Activated naive CD4-positive, alpha-beta T cell treated with anti-CD3 and anti-CD28 coated beads, Interleukin-2, amount 10 ng/mL, durations not matched to agents 7 days and 5 days (primary cell): Measurements from ENCODE around the gene CDH13.

ENCODE experiments used
- CTCF ChIA-PET: fragments of 350-600 bp; sonication (Branson Sonifier 250); formaldehyde crosslinking; loops from one replicate; lab custom pipeline; 2021; ENCODE audit warnings: antibody characterized with exemption; lab: Charles Lee
- DNase-seq: peaks from one replicate; pipeline ENCODE4 v3.0.0-alpha.2; 2020
- H3K27ac Mint-ChIP-seq: one replicate; pipeline ENCODE4 v1.8.0; 2021; ENCODE audit warnings: mild to moderate bottlenecking, moderate library complexity, mixed read lengths
- H3K27me3 Mint-ChIP-seq: one replicate; pipeline ENCODE4 v1.8.0; 2021; ENCODE audit warnings: mild to moderate bottlenecking, mixed read lengths
- H3K36me3 Mint-ChIP-seq: one replicate; pipeline ENCODE4 v1.8.0; 2021; ENCODE audit warnings: mixed read lengths
- H3K4me1 Mint-ChIP-seq: one replicate; pipeline ENCODE4 v1.8.0; 2021; ENCODE audit warnings: mixed read lengths
- H3K4me3 Mint-ChIP-seq: one replicate; pipeline ENCODE4 v1.8.0; 2021; ENCODE audit warnings: mild to moderate bottlenecking, moderate library complexity, mixed read lengths
- H3K9me3 Mint-ChIP-seq: one replicate; pipeline ENCODE4 v1.8.0; 2021; ENCODE audit warnings: mixed read lengths

Gene CDH13

GRCh38 chr16:82874271-82874670 lies 247.5 kb downstream of the CDH13 start:
- H3K36me3 Mint-ChIP-seq: no peaks in the 10 kb centered on the region
- H3K4me3 Mint-ChIP-seq: no peak overlapping the region
- H3K4me1 Mint-ChIP-seq: no peaks in the 10 kb centered on the region
- no peaks in the 10 kb centered on the region for H3K27me3 Mint-ChIP-seq
- DNase-seq: no peak
- CTCF ChIA-PET: no interaction called here
- H3K9me3 Mint-ChIP-seq: no peaks in the 10 kb centered on the region
- no peak overlapping the region for H3K27ac Mint-ChIP-seq

GRCh38 chr16:82874672-82875071 lies 247.9 kb downstream of the CDH13 start:
- Mint-ChIP-seq H3K4me1 (no peaks in the 10 kb centered on the region), H3K27ac (no peak overlapping the region), H3K36me3 (no peaks in the 10 kb centered on the region), H3K4me3 (no peak overlapping the region), H3K9me3 (no peaks in the 10 kb centered on the region), H3K27me3 (no peaks in the 10 kb centered on the region)
- no peak for DNase-seq
- CTCF ChIA-PET: no interaction called here

GRCh38 chr16:82876951-82877350 lies 250.2 kb downstream of the CDH13 start:
- no peaks in the 10 kb centered on the region for H3K27me3 Mint-ChIP-seq
- no peaks in the 10 kb centered on the region for H3K4me1 Mint-ChIP-seq
- DNase-seq: no peak
- no peaks in the 10 kb centered on the region for H3K36me3 Mint-ChIP-seq
- no peak overlapping the region for H3K4me3 Mint-ChIP-seq
- H3K27ac Mint-ChIP-seq: no peak overlapping the region
- CTCF ChIA-PET: no interaction called here
- no peaks in the 10 kb centered on the region for H3K9me3 Mint-ChIP-seq

GRCh38 chr16:82878466-82878865 lies 251.7 kb downstream of the CDH13 start:
- Mint-ChIP-seq H3K9me3 (no peaks in the 10 kb centered on the region), H3K27me3 (no peaks in the 10 kb centered on the region), H3K4me1 (no peaks in the 10 kb centered on the region), H3K4me3 (no peak overlapping the region), H3K36me3 (no peaks in the 10 kb centered on the region), H3K27ac (no peak overlapping the region)
- no peak for DNase-seq
- CTCF ChIA-PET: no interaction called here

- no peak for DNase-seq
- Mint-ChIP-seq H3K36me3 (no peaks in the 10 kb centered on the region), H3K9me3 (no peaks in the 10 kb centered on the region), H3K4me1 (no peaks in the 10 kb centered on the region), H3K27ac (no peak overlapping the region), H3K27me3 (no peaks in the 10 kb centered on the region), H3K4me3 (no peak overlapping the region)
- CTCF ChIA-PET: no interaction called here
Observed at GRCh38 chr16:82880346-82880745, 253.6 kb downstream of the CDH13 start.

- no peak overlapping the region for H3K4me3 Mint-ChIP-seq
- no peak overlapping the region for H3K27ac Mint-ChIP-seq
- CTCF ChIA-PET: no interaction called here
- no peaks in the 10 kb centered on the region for H3K36me3 Mint-ChIP-seq
- no peaks in the 10 kb centered on the region for H3K27me3 Mint-ChIP-seq
- no peak for DNase-seq
- no peaks in the 10 kb centered on the region for H3K9me3 Mint-ChIP-seq
- H3K4me1 Mint-ChIP-seq: no peaks in the 10 kb centered on the region
Observed at GRCh38 chr16:82881516-82881915, 254.7 kb downstream of the CDH13 start.

GRCh38 chr16:82882226-82882625 lies 255.5 kb downstream of the CDH13 start:
- DNase-seq: no peak
- no peak overlapping the region for H3K27ac Mint-ChIP-seq
- no peaks in the 10 kb centered on the region for H3K9me3 Mint-ChIP-seq
- CTCF ChIA-PET: no interaction called here
- H3K4me3 Mint-ChIP-seq: no peak overlapping the region
- H3K36me3 Mint-ChIP-seq: no peaks in the 10 kb centered on the region
- no peaks in the 10 kb centered on the region for H3K4me1 Mint-ChIP-seq
- peaks cover 1% of the 10 kb centered on the region for H3K27me3 Mint-ChIP-seq

- Mint-ChIP-seq H3K4me3 (no peak overlapping the region), H3K4me1 (no peaks in the 10 kb centered on the region), H3K27me3 (peaks cover 4% of the 10 kb centered on the region), H3K27ac (no peak overlapping the region), H3K9me3 (no peaks in the 10 kb centered on the region), H3K36me3 (no peaks in the 10 kb centered on the region)
- CTCF ChIA-PET: no interaction called here
- DNase-seq: no peak
Observed at GRCh38 chr16:82882982-82883835, 256.4 kb downstream of the CDH13 start.

GRCh38 chr16:82884320-82884898 lies 257.6 kb downstream of the CDH13 start:
- Mint-ChIP-seq H3K27me3 (peaks cover 4% of the 10 kb centered on the region), H3K9me3 (no peaks in the 10 kb centered on the region), H3K36me3 (no peaks in the 10 kb centered on the region), H3K4me3 (no peak overlapping the region), H3K27ac (no peak overlapping the region), H3K4me1 (no peaks in the 10 kb centered on the region)
- CTCF ChIA-PET: no interaction called here
- no peak for DNase-seq

- Mint-ChIP-seq H3K4me3 (no peak overlapping the region), H3K27me3 (peaks cover 4% of the 10 kb centered on the region), H3K36me3 (no peaks in the 10 kb centered on the region), H3K4me1 (no peaks in the 10 kb centered on the region), H3K27ac (no peak overlapping the region), H3K9me3 (no peaks in the 10 kb centered on the region)
- CTCF ChIA-PET: no interaction called here
- no peak for DNase-seq
Observed at GRCh38 chr16:82886146-82886545, 259.4 kb downstream of the CDH13 start.

GRCh38 chr16:82888591-82889001 lies 261.8 kb downstream of the CDH13 start:
- DNase-seq: no peak
- Mint-ChIP-seq H3K4me1 (no peaks in the 10 kb centered on the region), H3K36me3 (no peaks in the 10 kb centered on the region), H3K27ac (no peak overlapping the region), H3K9me3 (no peaks in the 10 kb centered on the region), H3K4me3 (no peak overlapping the region), H3K27me3 (peaks cover 4% of the 10 kb centered on the region)
- CTCF ChIA-PET: no interaction called here

- DNase-seq: no peak
- no peaks in the 10 kb centered on the region for H3K4me1 Mint-ChIP-seq
- no peak overlapping the region for H3K27ac Mint-ChIP-seq
- H3K4me3 Mint-ChIP-seq: no peak overlapping the region
- H3K27me3 Mint-ChIP-seq: peaks cover 4% of the 10 kb centered on the region
- peaks cover 3% of the 10 kb centered on the region for H3K9me3 Mint-ChIP-seq
- no peaks in the 10 kb centered on the region for H3K36me3 Mint-ChIP-seq
- CTCF ChIA-PET: no interaction called here
Observed at GRCh38 chr16:82891424-82891823, 264.7 kb downstream of the CDH13 start.

- CTCF ChIA-PET: no interaction called here
- H3K36me3 Mint-ChIP-seq: no peaks in the 10 kb centered on the region
- peaks cover 4% of the 10 kb centered on the region for H3K9me3 Mint-ChIP-seq
- no peak overlapping the region for H3K4me3 Mint-ChIP-seq
- H3K4me1 Mint-ChIP-seq: no peaks in the 10 kb centered on the region
- H3K27me3 Mint-ChIP-seq: peaks cover 4% of the 10 kb centered on the region
- DNase-seq: no peak
- no peak overlapping the region for H3K27ac Mint-ChIP-seq
Observed at GRCh38 chr16:82891918-82892317, 265.1 kb downstream of the CDH13 start.

GRCh38 chr16:82892324-82892723 lies 265.6 kb downstream of the CDH13 start:
- no peak overlapping the region for H3K27ac Mint-ChIP-seq
- no peak for DNase-seq
- no peaks in the 10 kb centered on the region for H3K4me1 Mint-ChIP-seq
- peaks cover 1% of the 10 kb centered on the region for H3K27me3 Mint-ChIP-seq
- H3K9me3 Mint-ChIP-seq: peaks cover 4% of the 10 kb centered on the region
- CTCF ChIA-PET: no interaction called here
- no peak overlapping the region for H3K4me3 Mint-ChIP-seq
- H3K36me3 Mint-ChIP-seq: no peaks in the 10 kb centered on the region

GRCh38 chr16:82895843-82896242 lies 269.1 kb downstream of the CDH13 start:
- Mint-ChIP-seq H3K4me1 (no peaks in the 10 kb centered on the region), H3K36me3 (no peaks in the 10 kb centered on the region), H3K27ac (no peak overlapping the region), H3K27me3 (no peaks in the 10 kb centered on the region), H3K9me3 (peaks cover 5% of the 10 kb centered on the region), H3K4me3 (no peak overlapping the region)
- CTCF ChIA-PET: no interaction called here
- DNase-seq: no peak
